ENCODE results near the gene HMG20B. TPM values are rescaled to one million over a fixed set of nuclear protein-coding genes. Genes with fewer than 3 reads are reported as not detected.

Gene HMG20B
- polyA plus RNA-seq, 1 donor from 2014 or later, result 22.6 TPM

- Histone ChIP-seq H3K9ac (ENCODE audit: low read length) (no peak overlapping the region), H3K36me3 (ENCODE audit: insufficient read depth, low read length) (no peaks in the 10 kb centered on the region), H3K4me2 (ENCODE audit: low read length) (no peak overlapping the region), H4K20me1 (ENCODE audit: insufficient read depth) (no peaks in the 10 kb centered on the region), H3F3A (ENCODE audit: insufficient read depth, low read length, poor library complexity, severe bottlenecking) (no peaks in the 10 kb centered on the region), H3K27ac (ENCODE audit: low read length) (no peak overlapping the region), H3K27me3 (ENCODE audit: insufficient read depth, low read depth, low read length) (peaks cover 32% of the 10 kb centered on the region), H3K4me3 (ENCODE audit: low read length) (no peak overlapping the region), H3K9me2 (ENCODE audit: insufficient read depth, low read length) (no peaks in the 10 kb centered on the region), H2AFZ (ENCODE audit: low read depth, low read length) (no peak overlapping the region), H3K79me2 (replicated peaks; ENCODE audit: insufficient read depth, low read length) (no peaks in the 10 kb centered on the region), H3K9me3 (ENCODE audit: low read length) (no peaks in the 10 kb centered on the region)
- no peak for TF ChIP-seq CTCF (IDR thresholded peaks at IDR 0.05; ENCODE audit: poor library complexity, severe bottlenecking)
- no peak for TF ChIP-seq EP300 (conservative IDR thresholded peaks at IDR 0.05; ENCODE audit: poor library complexity, severe bottlenecking)
- TF ChIP-seq RAD21 (conservative IDR thresholded peaks at IDR 0.05), result no peak
- TF ChIP-seq TAF1 (IDR thresholded peaks at IDR 0.05; ENCODE audit: low read depth), result no peak
- TF ChIP-seq REST (IDR thresholded peaks at IDR 0.05; ENCODE audit: borderline replicate concordance), result no peak
- no peak for TF ChIP-seq SMC3 (conservative IDR thresholded peaks at IDR 0.05; ENCODE audit: poor library complexity)
- no peak for TF ChIP-seq MXI1 (conservative IDR thresholded peaks at IDR 0.05; ENCODE audit: poor library complexity, severe bottlenecking)
- no peak for TF ChIP-seq EZH2 (IDR thresholded peaks at IDR 0.05; ENCODE audit: borderline replicate concordance, insufficient read depth, low read length, poor library complexity, severe bottlenecking)
- no peak for TF ChIP-seq POLR2AphosphoS5 (IDR thresholded peaks at IDR 0.05)
These were observed 36.1 kb downstream of the HMG20B start for GRCh38 chr19:3608750-3609322.

GRCh38 chr19:3609779-3610719 is 37.3 kb downstream of the HMG20B start:
- no peaks in the 10 kb centered on the region for H3K9me2 ChIP-seq (ENCODE audit: insufficient read depth, low read length)
- TF ChIP-seq EZH2 (IDR thresholded peaks at IDR 0.05; ENCODE audit: borderline replicate concordance, insufficient read depth, low read length, poor library complexity, severe bottlenecking), result no peak
- TF ChIP-seq EP300 (conservative IDR thresholded peaks at IDR 0.05; ENCODE audit: poor library complexity, severe bottlenecking), result no peak
- TF ChIP-seq REST (IDR thresholded peaks at IDR 0.05; ENCODE audit: borderline replicate concordance), result no peak
- TF ChIP-seq POLR2AphosphoS5 (IDR thresholded peaks at IDR 0.05), result no peak
- no peak for TF ChIP-seq TAF1 (IDR thresholded peaks at IDR 0.05; ENCODE audit: low read depth)
- TF ChIP-seq MXI1 (conservative IDR thresholded peaks at IDR 0.05; ENCODE audit: poor library complexity, severe bottlenecking), result no peak
- no peak for TF ChIP-seq CTCF (IDR thresholded peaks at IDR 0.05; ENCODE audit: poor library complexity, severe bottlenecking)
- TF ChIP-seq RAD21 (conservative IDR thresholded peaks at IDR 0.05), result no peak
- TF ChIP-seq SMC3 (conservative IDR thresholded peaks at IDR 0.05; ENCODE audit: poor library complexity), result no peak
- no peaks in the 10 kb centered on the region for H3K79me2 ChIP-seq (replicated peaks; ENCODE audit: insufficient read depth, low read length)
- H3K36me3 ChIP-seq (ENCODE audit: insufficient read depth, low read length), result no peaks in the 10 kb centered on the region
- peaks cover 32% of the 10 kb centered on the region for H3K27me3 ChIP-seq (ENCODE audit: insufficient read depth, low read depth, low read length)
- H3K9me3 ChIP-seq (ENCODE audit: low read length), result no peaks in the 10 kb centered on the region
- no peak overlapping the region for H3K4me2 ChIP-seq (ENCODE audit: low read length)
- no peak overlapping the region for H3K9ac ChIP-seq (ENCODE audit: low read length)
- H4K20me1 ChIP-seq (ENCODE audit: insufficient read depth), result no peaks in the 10 kb centered on the region
- no peak overlapping the region for H2AFZ ChIP-seq (ENCODE audit: low read depth, low read length)
- H3F3A ChIP-seq (ENCODE audit: insufficient read depth, low read length, poor library complexity, severe bottlenecking), result no peaks in the 10 kb centered on the region
- no peak overlapping the region for H3K27ac ChIP-seq (ENCODE audit: low read length)
- H3K4me3 ChIP-seq (ENCODE audit: low read length), result no peak overlapping the region
